Stimulated activated CD4-positive, alpha-beta T cell treated with anti-CD3 and anti-CD28 coated beads, Interleukin-4, amount 100 ng/mL, for 24 hours (primary cell): Measurements from ENCODE around the gene POLR1H.

ENCODE experiments used
- DNase-seq: peaks from one replicate; pipeline ENCODE4 v3.0.0-alpha.2; 2020

POLR1H gene

DNA sequence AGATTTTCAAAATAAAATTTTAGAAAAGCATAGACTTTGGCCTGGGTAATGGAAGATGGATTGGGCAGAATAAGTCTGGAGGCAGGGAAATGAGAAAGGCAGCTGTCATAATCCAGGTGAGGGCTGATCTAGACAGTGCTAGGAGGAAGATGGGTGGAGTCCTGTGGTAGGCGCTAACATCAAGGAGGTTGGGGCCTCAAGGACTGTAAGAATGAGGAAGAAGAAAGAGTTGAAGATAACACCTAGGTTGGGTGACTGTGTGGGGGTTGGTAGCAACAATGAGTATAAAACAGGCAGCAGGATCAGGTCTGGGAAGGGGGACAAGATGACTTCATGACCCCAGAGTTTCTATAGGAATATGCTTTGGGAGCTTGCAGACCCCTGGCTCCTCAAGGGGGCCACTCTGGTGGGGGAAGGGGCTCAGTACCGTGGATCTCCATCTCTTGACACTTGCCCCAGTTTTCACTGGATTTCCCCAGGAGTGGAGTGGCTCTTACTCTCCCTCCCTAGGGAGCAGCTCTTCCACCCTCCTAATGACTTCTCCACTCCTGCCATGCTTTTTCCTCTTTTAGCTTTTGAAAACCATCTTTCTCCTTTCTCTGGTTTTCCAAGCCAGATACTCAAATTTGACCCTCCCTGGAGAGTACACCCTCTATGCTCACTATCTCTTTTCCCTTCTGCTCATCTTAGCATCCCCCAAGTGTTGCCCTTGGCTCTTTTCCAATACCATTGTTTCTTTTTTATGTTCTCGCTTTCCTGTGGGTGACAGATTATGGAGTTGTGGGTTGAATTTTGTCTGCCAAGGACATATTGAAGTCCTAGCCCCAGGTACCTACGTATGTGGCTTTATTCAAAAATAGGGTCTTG lies 37.1 kb downstream of the POLR1H start:
- DNase-seq = no peak

DNA sequence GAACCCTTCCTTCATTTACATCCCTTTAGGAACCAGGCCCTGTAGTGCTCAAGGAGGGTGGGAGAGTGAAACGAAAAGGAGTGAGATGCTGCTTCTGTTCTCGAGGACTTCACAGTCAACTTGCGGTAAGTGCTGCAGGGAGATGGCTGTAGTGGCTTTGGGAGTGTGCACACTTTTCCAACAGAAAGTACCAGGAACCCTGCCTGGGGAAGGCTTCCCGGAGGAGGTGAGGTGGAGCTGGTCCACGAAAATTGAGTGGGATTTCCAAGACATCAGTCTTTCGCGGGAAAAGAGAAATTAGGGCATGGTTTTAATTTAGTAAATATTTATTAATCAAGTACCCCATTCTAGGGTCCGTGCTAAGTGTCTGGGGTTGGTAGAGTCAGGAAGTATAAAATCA lies 39.1 kb downstream of the POLR1H start:
- DNase-seq = no peak

DNA sequence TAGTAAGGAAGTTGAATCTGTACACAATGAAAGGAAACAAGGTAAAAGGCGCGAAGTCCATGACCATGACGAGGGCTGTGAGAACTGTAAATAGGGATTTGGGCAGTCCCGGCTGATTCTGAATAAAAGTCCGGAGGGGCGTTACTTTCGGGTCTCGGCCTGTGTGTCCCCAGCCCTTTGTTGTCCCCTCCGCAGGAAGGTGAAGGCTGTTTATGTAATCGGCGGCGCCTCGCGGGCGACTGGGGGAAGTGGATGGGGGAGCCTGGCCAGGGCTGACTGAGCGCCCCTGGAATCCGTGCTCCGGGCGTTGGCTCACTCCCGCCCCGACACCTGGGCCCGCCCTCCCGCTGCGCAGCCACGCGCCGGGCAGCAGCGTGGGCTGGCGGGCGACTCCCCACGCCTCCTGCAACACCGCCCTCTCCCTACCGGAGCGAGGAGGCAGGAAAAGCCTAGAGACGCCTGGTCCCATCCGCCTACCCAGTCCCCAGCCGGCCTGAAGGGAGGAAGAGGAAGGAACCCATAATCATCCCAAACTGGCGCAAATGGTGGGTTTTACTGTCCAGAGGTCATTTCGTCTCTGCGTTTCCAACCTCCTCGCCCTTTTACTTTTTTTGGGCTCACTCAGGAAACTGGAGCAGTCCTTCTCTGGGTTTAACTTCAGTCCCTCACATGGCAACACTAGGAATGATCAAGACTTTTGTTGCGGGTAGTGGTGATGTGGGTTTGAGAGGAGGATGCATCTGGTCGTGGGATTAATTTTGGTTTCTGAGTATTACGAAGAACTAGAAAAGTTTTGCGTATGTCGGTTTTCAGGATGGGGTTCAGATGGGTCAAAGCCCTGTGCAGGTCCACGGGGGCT lies 39.7 kb downstream of the POLR1H start:
- DNase-seq = peak; percentile 11

DNA sequence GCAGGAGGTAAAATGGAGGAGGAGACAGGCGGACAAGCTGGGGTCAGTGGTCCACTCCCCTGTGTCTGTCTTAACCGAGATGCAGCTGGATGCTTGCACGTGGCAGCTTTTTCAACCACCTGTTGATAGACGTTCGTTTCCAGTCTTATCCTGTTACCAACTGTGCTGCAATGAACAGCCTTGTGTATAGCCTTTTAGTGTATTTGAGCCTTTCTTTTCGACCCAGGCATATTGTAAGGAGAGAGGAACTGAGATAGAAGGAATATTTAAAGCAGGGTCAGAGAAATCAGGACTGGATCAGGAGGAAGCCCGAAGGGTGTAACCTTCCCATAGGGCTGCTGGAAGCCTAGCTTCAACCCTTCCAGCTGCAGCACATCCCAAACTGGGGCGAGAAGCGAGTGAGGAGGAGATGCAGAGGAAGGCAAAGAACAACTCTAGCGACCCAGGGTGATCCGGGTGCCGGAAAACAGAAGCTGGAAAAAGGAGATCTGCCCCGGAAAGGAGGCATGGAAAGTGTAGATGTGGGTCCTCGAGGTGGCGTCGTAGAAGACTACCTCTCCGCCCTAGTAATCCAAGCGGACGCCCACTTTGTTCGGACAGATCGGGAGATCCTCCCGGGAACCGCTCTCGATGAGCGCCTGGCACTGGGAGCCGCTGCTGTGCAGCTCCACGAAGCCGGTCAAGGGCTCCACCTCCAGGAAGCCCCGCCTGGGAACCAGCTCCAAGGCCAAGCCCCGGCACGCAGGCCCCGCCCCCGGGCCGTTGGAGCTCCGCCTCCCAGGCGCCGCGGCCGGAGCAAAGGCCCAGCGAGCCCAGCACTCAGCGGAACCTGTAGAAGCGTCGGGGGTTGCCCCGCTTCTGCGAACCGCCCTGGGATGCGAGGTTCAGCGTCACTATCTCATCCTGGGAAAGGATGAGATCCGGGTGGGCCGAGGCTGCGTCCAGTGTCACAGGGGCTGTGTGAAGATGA lies 40.7 kb downstream of the POLR1H start:
- peak; percentile 75 for DNase-seq

DNA sequence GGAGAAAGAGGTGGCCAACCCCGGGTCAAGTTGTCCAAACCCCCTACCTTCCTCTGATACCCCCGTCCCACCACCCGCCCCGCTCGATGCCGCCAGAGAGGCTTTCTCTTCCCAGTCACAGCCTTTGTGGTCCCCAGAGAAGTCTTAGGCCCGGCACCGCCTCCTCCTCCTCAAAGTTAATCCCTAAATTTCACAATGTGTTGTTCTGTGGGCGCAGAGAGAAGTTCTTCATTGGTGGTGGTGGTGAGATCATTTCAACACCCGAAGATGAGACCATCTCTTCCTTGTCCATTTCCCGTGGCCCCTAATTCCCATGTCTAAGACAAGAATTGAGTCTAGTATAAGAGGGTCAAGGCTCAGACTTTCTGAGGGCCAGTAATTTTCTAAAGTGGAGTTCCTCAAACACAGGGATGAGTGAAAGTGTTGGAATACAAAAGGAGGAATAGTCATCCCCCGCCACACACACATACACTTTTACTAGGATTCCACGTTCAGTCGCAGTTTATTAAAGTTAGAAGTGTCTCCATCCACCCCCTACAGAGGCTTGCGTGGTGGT lies 41.4 kb downstream of the POLR1H start:
- peak; percentile 4 for DNase-seq

DNA sequence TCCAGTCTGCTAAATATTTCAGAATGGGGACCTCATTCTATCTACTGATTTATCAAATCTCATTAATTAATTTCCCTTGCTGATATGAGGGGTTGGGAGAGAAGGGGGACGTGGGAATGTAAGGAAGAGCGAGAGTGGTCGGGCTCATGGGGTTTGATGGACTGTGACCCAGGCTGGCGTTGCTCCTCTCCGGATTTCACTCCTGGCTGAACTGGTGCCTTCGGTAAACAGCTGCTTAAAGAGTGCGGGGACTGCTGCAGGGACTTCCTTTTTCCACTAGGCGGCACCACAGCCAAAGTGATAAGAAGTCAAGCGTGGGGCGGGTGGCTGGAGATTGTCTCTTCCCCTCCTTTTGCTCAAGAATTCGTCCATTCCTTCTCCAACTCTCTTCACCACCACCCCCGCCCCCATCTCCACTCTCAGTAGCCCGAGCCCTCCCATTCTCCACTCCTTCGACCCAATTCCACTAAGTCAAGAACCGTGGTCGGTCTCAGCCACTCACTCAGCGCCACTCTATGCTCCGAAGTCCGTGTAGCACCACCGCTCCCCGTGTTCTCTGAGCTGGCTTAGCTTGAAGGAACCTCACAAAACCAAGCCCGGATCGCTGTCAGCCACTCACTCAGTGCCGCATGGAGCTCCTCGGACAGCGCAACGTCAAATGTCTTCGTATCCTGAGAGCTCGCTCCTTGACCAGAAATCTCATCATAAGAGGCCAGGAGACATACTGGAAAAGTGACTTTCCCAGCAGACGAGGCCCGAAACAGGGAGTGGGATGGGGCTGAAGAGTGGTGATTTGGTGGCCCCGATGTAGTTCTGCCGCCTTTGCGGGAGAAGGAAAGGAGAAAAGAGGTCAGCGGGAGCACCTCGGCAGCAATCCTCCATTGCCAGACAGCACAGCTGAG lies 42.2 kb downstream of the POLR1H start:
- peak; percentile 87 for DNase-seq

DNA sequence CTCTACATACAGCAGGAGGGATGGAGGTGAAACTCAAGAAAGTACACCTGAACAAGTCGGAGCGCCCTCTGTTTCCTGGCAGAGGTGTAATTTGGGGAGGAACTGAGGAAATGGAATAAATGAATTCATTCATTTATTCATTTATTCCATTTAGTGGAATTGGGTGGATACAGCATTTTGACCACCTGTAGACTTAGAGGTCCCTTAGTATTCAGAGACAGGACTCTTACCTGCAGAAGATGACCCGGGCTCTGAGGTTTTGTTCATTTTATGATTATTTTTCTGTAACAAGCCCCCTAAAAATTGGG lies 42.8 kb downstream of the POLR1H start:
- no peak for DNase-seq

DNA sequence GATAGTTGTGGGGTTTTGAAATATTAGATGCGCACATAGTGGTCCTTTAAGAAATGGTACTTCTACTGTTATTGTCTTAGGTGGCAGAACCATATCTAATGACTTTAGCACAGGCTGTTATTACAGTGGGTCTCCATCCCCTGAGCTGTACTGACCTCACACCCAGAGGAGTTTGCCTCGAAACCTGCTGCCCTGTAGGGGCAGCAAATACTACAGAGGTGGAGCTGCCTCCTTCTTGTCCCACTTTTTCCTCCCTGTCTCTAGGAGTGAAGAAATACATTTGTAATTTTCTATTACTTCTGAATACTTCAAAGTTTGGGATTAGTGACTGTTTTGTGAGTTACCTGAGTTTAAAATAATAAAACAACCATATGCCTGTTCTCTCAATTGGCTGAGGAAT lies 43.6 kb downstream of the POLR1H start:
- no peak for DNase-seq

DNA sequence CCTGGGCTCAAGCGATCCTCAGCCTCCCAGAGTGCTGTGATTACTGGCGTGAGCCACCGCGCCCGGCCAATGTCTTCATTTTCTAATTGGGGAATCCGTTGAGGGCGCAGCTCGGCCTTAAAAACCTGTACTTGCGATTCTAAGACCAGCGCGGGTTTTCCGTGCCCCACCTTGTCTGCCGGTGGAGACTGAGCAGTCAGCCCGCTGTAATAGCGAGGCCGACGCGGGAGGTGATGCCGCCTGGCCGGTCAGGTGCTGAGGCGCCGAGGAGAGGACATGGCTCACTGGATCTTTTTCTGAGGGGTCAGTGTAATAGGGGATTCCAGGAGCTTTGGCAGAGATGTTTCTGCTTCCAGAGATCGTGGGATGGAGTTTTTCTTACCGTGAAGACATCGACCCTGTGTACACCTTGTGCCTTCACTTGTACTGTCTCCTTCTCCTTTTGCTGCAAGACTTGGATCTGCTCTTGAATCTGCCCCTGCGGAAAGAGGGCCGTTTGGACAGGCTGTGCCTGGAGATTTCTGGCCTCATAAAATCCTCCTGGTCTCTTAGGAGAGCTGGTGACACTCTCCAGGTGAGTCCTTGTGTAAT lies 50.3 kb downstream of the POLR1H start:
- DNase-seq = no peak

DNA sequence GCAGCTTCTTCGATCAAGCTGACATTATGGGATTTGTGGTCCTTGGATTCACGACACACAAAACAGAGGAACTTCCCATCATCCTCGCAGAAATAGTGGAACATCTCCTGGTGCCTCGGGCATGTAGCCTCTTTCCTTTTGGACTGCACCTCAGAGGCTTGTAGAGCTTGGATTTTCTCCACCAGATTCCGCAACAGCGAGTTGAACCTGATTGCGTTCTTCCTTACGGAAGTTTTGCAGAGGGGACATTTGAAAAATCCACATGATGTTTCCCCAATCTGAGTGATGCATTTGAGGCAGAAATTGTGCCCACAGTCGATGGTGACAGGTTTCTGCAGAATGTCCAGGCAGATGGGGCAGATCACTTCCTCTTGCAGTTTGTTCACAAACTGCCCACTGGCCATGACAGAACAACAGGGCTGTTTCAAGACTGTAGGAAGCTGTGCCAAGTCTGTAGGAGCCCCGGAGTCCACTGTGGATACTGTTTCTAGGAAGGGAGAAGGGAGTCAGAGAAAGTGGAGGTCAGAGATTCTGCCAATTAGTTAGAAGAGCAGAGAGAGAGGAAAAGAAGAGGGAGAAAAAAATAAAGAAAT lies 51.4 kb downstream of the POLR1H start:
- DNase-seq = no peak

DNA sequence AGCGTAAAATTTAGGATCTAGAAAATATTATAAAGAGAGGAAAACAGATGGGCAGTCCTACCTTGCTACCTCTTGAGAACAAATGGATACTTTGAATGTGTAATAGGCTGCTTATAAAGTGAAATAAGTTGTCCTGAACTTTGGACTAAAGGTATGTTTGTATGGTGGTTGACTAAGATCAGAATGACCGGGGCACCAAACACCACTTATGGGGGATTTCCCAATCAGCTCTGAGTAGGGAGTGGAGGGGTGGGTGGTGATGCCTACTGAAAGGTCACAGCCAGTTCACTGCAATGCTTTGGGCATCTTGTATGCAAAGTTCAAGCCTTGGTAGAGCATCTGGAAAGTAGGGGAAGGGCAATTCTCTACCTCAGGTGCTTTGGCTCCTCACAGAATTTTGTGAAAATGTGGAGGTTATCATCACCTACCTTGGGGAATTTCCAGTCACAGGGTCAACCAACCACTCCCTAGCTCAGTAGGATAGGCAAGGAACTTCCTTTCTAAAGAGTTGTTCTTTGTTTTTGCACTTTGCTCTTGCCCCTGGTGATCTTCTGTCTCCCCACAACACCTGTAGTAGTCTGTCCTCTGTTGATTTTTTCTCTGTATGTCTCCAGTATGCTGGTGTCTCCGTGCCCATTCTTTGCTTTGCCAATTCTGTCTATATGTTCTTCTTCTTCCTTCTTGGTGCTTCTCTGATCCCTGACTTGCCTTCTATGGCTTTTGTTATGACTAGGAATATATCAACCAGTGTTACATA lies 52.1 kb downstream of the POLR1H start, which contains the start of gene TRIM31:
TSS of gene TRIM31 (minus strand) at position 88 of the 757 bp plus-strand sequence. CDS start 285 bp downstream, outside the sequence.
- DNase-seq = no peak

DNA sequence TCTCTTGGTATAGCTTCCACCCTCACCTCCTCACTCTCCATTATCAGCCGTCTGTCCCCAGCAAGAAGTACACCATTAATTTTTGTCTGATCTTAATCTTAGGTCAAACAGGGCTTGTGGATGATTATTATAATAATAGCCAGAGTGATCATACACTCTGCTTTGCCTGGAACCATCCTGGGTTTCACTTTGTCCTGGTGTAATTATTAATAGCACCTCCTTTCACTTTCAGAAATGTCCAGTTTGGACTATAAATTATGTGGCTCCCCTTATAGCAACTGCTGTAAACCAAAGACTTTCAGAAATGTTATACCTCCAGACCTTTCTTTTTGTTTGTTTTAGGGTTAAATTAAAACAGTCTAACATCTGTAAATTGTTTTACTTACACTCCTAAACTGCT lies 52.8 kb downstream of the POLR1H start:
- no peak for DNase-seq
